ENCODE data around the gene FAM200A.
"Not testable (repeated sequence)": the region's sequence is repeated elsewhere in the genome, so short reads cannot be mapped to it uniquely, and the experiment has no call there.

Gene FAM200A

GRCh38 chr7:99504603-99505323, 47.2 kb downstream of the FAM200A start, which contains the start of gene ZKSCAN5:
ZKSCAN5 (plus strand) TSS chr7:99504662; CDS start chr7:99506045, 1,383 bp downstream.
- peak; percentile 96 to 98 for DNase-seq (ENCODE audit: low read depth in 1 of 2, low spot score in 1 of 2)

DNA sequence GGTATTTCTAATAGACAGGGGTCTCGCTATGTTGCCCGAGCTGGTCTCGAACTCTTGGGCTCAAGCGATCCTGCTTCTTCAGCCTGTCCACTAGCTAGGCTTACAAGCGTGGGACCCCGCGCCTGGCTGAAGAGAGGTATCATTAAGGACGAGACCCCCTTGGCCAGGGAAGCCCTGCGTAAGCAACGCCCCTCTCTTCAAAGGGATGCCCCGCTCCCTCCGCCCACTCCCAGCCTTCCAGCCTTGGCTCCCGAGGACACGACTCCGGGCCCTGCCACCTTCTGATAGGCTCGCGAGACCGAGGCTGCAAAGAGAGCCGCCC, 47.7 kb downstream of the FAM200A start:
- no peak for DNase-seq (ENCODE audit: low read depth in 1 of 2, low spot score in 1 of 2)

GRCh38 chr7:99501236-99501635, 50.7 kb downstream of the FAM200A start:
- DNase-seq (ENCODE audit: low read depth in 1 of 2, low spot score in 1 of 2) = not testable (repeated sequence)

- DNase-seq (ENCODE audit: low read depth in 1 of 2, low spot score in 1 of 2) = no peak
Measured at GRCh38 chr7:99500637-99501009, 51.3 kb downstream of the FAM200A start.

DNA sequence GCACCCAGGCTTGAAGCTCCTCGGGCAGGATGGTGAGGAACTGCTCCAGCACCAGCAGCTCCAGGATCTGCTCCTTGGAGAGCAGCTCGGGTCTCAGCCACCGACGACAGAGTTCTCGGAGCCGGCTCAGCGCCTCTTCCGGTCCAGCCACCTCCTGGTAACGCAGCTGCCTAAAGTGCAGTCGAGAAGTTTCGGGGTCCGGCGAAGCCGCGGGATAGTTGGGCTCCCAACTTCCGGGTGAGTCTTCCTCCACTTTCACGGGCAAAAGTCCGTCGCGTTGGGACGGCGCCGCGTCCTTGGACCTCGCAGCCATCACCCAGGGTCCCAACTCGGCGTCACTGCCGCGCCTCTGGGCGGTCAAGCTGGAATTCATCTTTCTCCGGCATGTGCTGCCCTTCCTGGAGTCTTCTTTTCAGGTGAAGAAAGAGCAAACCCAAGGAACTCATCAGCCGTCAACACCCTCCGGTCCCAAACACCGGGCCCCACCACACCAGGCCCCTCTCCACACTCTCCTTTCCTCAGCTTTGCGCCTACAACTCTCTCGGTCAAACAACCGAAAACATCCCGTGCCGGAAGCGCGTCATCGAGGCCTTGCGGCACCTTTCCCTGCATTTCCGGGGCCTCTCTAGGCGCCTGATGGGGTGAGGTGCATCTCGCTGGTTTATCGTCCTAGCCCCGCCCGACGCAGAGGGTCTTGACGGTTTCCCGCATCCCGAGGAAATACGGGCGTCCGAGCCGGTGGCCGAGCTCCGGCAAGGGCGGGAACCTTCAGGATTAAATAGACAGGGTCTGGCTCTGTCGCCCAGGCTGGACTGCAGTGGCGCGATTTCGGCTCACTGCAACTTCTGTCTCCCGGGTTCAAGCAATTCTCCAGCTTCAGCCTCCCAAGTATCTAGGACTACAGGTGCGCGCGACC, 51.9 kb downstream of the FAM200A start, which contains the start of gene ZNF394:
TSS of gene ZNF394 (minus strand) at position 561 of the 916 bp plus-strand sequence. CDS start at position 373, 188 bp downstream.
- peak; percentile 71 to 77 for DNase-seq (ENCODE audit: low read depth in 1 of 2, low spot score in 1 of 2)

GRCh38 chr7:99499371-99499720, 52.6 kb downstream of the FAM200A start:
- no peak for DNase-seq (ENCODE audit: low read depth in 1 of 2, low spot score in 1 of 2)

DNA sequence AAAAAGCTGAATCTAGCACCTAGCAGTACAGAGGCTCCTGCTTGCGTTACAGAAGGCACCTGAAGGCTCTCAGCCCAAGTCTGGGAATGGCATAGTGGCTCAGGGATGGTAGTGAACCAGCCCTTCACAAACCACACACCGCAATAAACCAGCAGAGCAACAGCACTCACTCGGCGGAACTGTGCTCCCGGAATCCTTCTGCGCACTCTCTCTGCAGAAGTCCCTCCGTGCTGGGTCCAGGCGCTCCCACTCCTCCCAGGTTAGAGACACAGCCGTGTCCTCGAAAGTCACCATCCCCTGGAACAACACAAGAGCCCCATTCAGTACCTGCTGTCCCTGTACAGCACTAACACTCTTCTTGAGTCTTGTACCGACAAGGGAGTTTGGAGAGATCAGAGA, 53.4 kb downstream of the FAM200A start:
- DNase-seq (ENCODE audit: low read depth in 1 of 2, low spot score in 1 of 2) = no peak

- no peak for DNase-seq (ENCODE audit: low read depth in 1 of 2, low spot score in 1 of 2)
Measured at GRCh38 chr7:99497766-99498545, 54.0 kb downstream of the FAM200A start.
